Hematopoietic multipotent progenitor cell treated with erythropoietin and hydrocortisone succinate and interleukin-3 and kit ligand, for 15 days (in vitro differentiated cells): ENCODE results near the gene ZNF503.

Source experiments
- DNase-seq: peaks from one replicate; pipeline ENCODE4 v3.0.0-alpha.2; 2015; ENCODE audit warnings: low spot score

The ZNF503 gene, protein sequence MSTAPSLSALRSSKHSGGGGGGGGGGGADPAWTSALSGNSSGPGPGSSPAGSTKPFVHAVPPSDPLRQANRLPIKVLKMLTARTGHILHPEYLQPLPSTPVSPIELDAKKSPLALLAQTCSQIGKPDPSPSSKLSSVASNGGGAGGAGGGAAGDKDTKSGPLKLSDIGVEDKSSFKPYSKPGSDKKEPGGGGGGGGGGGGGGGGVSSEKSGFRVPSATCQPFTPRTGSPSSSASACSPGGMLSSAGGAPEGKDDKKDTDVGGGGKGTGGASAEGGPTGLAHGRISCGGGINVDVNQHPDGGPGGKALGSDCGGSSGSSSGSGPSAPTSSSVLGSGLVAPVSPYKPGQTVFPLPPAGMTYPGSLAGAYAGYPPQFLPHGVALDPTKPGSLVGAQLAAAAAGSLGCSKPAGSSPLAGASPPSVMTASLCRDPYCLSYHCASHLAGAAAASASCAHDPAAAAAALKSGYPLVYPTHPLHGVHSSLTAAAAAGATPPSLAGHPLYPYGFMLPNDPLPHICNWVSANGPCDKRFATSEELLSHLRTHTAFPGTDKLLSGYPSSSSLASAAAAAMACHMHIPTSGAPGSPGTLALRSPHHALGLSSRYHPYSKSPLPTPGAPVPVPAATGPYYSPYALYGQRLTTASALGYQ

DNA sequence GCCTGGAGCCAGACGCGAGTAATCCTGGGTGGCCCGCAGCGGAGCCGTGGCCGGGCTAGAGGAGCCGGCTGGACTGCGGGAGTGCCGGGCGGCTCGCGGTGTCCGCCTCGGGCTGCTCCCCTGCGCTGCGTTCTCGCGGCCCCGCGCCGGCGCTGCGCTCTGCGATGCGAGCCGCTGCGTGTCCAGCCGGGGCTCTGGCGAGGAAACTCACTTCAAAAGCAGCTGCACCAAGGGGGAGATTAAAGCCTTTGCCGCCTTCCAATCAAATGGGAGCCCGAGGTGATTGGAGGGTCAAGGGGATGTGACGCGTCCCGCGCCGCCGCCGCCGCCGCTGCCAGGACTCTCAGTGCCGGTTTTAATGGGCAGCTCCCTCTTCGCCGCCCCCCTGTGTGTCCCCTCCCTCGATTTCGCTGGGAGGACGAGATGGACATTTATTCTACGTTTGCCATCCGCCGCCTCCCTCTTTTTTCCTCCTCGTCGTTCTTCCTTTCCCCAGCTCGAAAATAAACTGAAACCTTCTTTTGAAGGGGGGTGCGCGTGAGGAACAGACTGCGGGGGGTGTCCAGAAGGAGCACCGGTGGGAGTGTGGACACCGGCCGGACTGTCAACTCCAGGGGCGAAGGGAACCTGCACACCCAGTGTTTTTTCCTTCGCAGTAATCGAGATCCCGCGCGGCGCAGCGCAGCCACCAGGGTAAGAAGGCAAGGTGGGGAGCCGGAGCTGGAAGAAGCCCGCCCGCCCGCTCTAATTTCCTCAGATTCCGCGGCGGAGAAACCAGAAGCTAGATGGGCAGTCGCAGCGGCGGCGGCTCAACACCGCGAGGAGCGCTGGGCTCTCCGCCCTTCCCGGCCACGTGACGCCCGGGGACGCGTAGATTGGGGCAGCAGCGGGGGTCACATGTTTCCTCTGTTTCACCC, at the start of gene ZNF503:
Gene ZNF503 (minus strand): TSS at position 196 of the 917 bp plus-strand sequence. CDS start 345 bp downstream, outside the sequence.
- no peak for DNase-seq

DNA sequence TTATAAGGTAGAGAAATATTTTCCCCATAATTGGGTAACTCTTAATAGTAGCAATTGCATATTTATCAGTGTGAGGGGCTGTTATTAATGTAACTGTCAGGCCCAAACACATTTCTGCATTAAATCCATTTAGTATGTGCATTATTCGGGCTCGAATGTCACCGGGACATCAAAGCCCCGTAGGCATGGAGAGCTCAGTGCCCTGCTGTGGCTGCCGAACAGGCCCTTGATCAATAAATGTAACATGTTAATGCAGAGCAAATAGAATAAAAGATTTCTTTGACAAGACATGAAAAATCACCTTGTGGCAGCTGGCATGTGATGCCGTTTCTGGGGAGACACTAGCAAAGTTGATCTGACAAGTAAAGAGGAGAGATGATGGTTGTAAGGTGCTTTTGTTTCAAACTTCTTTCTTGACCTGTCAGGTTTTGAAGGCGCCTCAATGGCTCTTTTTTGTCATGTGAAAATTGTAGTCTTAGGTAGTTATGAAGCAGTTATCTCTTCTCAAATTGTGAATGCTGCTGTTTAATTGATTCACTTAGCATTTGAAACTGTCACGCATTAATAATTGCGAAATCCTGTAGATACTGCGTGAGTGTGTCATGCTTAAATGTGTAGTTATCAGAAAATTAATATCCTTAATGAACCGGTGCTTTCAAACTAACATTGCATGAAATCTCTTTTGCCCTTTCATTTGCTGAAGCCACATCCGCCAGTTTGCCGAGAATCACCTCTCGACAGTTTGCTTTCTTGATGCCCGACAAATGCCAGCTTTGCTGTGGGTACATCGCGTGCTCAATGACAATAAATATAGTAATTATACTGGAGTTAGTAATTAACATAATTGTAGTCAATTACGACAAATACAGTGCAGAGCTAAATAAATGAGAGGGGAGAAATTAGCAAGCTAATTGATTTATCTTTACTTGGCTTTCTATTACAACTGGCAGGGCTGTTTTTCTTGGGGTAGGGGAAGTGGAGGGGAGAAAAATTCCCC, 49.4 kb upstream of the ZNF503 start:
- DNase-seq: no peak

DNA sequence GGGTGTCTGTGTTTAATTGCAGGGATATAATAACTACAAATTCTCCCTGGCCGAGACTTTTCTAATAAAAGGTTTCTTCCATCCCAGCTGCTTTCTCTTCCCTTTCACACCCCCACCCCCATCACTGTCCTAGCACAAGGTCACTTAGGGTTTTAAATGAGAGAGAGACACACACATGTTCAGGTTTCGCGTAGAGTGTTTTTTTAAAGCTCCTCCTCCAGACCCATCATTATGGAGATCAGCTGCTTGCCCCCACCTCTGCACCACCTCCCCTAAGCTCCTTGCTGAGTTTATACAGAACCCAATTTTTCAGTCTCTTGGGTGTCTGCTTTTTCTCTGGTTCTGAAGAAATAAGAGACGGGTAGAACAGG, 48.5 kb upstream of the ZNF503 start:
- no peak for DNase-seq

DNA sequence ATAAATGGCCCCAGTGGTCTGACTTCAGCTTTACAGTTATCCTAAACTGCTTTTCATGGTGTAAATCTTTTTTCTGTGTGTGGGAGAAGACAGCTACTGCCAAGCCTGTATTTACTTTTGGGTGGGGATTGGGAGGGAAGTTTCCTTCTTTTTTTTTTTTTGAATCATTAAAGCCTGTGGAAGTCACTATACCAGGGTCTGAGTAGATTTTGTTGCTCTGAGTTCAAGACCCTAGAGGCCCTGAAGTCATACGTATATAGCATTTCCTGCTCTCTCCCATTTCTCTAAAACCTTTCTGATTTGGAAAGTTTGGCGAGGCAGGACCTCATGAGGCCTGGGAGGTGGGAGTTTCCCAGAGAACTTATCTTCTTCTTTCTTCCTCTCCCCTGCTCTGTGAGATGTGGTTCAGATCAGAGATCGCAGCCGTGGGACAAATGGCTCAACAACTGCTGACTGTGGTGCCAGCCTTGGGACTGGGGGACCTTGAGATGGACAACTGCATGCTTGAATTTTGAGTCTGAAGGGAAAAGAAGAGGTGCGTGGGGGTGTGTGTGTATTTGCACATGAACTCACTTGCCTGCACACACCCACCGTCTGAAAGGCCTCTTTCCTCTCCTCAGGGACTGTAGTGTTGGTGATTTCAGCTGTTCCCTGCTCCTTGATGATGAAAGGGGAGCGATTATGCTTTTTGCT, 48.0 kb upstream of the ZNF503 start:
- no peak for DNase-seq

DNA sequence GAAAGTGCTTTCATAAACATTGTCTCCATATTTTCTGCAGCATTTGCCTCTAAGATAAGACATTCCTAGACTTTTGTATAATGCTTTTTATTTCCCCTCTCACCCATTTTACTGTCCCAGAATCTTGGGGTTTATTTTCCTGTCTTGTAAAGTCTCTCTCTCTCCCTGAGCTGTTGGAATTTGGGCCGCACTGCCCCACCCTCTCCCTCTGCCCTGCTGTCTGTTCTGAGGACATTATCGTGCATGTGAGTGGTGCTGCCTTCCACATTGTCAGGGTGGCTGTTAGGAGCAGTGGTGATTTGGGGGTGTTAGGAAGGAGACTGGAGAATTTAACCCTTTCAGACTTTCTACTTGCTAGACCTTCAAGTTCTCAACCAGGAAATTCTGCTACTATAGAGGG, 46.6 kb upstream of the ZNF503 start:
- DNase-seq: no peak

DNA sequence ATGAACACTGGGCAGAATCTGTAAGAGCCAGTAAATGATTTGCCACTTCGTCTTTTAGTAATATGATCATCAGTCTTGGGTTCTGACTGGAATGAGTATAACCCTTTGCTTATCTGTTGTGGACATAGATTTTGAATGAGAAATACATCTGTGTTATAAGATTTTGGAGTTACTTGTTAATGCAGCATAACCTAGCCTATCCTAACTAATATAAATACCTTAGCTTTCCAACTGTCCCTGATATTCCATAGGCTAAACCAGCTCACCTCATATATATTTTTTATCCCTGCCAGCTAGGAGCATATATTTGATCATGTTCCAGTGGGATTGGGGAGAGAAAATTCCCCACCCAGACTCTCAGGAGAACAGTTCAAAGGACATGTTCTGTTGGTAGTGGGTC, 44.9 kb upstream of the ZNF503 start:
- no peak for DNase-seq

DNA sequence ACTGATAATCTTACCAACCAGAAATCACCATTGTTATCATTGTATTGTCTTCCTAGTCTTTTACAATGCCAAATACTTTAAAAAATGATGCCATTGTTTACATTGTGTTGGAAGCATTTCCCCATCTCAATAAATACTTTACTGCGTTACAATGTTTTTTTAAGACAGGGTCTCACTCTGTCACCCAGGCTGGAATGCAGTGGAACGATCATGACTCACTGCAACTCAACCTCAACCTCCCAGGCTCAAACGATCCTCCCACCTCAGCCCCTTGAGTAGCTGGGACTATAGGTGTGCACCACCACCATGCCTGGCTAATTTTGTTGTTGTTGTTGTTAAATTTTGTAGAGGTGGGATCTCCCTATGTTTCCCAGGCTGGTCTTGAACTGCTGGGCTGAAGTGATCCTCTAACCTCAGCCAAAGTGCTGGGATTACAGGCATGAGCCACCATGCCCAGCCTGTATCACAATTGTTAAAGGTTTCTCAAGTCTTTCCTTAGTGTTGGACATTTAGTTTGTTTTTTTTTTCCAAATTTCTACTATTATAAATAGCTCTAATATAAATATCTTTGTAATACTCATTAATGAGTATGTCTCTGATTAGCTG, 43.3 kb upstream of the ZNF503 start:
- no peak for DNase-seq

DNA sequence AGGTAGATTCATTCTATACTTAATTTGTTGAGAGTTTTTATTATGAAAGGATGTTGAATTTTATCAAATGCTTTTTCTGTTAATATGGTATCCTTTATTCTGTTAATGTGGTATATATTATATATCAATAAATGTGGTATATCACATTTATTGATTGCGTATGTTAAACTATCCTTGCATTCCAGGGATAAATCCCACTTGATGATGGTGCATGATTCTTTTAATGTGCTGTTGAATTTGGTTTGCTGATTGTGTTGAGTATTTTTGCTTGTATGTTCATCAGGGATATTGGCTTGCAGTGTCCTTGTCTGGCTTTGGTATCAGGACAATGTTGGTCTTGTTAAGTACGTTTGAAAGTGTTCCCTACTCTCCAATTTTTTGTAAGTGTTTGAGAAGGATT, 41.8 kb upstream of the ZNF503 start:
- no peak for DNase-seq

DNA sequence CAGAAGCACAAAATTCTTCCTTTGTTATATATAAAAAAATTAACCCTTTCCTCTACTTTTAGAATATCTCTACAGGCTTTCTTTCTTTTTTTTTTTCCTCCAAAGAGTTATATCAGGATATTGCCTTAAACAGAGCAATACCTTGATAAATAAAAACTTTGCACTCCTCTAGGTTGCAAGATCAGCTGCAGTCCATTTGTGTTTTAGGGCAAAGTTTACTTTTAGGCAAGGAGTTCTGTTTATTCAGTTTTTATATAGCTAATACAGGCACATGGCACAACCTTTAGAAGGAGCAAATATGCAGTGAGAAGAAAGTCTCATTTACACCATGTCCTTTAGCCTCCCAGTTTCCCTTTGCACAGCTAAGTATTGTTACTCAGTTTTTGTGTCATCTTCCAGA, 40.1 kb upstream of the ZNF503 start:
- DNase-seq: no peak

DNA sequence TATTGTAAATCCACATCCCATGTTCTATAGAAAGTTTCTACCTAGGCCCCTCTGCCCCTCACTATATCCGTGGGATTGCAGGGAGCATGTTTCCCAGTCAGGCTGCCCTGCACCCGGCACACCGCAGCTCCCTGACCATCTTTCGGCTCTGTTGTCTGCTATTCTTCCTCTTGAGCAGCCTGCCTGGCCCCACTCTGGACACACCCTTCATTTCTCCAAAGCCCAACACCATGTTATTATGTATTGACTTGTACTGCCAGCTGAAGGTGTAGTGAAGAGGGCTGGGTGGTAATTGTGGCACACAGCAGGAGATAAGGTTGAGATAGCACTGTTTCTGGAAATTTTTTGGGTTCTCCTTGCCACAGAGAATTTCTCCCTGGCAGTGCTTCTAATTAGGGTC, 39.6 kb upstream of the ZNF503 start:
- no peak for DNase-seq

DNA sequence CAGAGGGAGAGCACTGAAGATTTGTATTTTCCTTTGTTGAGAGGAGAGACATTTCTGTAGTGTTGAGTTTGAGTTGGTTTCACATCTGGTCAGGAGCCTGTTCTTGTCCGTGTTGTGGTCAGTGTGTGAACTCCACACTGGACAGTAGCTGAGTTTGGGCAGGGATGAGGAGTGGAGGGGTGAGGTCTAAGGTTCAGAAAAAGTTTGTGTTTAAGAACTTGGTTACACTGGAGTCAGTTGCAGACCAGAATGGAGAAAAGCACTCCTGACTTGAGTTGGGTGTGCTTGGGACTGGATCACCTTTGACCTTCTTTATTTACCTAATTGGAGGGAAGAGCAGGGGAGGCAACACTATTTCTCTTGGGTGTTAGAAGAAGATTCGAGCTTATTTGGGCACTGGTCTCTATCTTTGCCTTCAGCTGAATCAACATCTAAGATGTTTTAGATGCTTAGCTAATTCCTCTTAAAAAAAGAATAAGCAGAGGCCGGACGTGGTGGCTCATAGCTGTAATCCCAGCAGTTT, 38.8 kb upstream of the ZNF503 start:
- no peak for DNase-seq

DNA sequence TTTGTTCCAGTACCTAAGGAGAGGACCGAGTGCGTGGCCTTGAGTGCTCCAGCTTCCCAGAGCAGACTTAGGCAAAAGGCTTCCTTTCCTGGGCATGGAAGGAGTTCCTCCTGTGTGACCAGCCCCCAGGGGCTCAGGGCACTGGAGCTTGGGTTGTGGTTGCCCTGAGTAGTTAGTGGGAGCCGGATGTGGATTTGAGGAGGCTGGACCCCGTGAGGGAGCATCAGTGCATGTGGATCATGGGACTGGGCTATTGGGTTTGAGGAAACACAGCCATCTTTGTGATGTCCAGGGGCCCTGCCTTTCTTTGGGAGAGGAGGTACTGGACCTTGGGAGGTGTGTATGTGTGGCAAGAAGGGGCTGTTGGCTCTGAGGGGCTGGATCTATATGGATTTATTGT, 38.2 kb upstream of the ZNF503 start:
- DNase-seq: no peak

DNA sequence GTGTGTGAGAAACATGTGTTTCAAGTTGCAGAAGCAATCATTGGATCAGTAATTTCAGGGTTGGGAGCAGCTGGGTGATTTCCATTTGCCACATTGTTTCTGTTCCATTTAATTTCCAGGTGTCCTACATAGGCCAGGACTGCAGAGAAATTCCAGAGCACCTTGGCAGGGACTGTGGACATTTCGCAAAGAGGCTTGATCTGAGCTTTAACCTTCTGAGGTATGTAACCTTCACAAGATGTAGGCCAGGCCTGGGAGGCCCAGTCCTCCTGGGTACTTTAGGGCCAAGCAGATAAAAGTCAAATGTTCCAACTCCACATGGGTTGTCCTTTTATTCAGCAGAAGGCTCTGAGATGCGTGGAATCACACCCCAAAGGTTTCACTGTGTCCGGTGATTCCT, 36.7 kb upstream of the ZNF503 start:
- no peak for DNase-seq

DNA sequence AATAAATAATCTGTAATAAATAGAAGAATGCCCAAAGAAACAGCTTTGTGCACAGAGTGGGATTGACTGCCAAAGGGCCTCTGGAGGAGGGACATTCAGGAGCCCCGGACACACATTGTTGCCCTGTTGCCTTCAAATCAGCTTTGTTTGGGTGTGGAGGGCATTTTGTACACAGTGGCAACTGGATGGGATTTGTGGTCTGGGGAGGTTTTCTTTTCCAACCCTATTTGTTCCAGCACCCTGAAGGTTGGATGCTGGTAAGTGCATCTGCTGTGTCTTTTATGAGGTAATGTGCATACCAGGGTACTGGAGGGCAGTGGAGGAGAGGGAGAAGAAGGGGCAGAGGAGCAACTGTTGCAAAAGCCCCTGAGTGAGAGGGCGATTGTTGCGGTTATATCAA, 36.1 kb upstream of the ZNF503 start:
- DNase-seq: no peak

DNA sequence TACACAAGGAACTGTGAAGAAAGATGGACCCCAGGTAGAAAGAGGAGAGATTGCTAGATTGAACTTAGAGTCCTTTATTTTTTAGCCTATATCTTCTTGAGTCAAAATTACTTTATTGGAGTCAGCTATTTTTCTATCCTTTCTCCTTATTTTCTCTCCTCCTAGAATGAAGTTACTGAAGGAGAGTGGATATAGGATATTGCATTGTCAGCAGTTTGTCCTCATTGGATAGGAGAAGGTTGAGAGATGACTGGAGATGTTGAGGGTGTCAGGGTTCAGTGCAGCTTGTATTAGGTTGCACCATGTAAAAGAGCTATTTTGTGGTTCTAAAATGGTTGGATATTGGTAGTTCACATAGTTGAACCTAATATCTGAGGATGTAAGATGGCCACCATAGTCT, 35.3 kb upstream of the ZNF503 start:
- DNase-seq: no peak

DNA sequence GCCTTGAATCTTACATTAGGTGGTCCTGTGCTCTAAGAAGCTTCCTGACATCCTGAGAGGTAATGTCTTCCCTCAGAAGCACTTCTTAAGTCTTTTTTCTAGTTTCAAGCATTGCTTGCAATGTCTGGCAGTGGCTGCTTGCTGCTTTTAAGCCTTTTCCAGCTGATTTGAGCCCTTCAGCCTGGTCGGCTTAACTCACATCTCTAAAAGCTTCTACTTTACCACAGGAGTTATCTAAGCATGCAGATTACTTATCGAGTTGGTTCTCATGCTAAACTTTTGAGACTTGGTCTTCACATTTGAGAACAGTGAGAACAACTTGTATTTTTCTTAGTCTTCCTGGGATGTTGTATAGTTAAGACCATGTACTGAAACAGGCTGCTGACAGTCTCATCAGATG, 33.7 kb upstream of the ZNF503 start:
- DNase-seq: no peak

DNA sequence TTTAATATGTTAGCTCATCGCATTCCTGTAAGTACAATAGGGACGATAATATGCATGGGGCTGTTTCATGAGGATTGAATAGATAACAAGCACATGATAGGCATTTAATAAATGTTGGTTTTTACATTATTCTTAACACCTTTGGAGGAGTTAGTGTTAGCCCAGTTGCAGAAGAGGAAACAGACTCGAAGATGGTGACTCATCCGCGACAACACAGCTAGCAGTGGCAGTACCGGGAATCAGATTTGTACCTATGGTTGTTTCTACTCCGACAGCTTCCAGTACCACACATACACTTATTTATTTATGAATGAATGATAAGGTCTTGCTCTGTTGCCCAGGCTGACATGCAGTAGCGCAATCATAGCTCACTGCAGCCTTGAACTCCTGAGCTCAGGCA, 32.7 kb upstream of the ZNF503 start:
- no peak for DNase-seq

DNA sequence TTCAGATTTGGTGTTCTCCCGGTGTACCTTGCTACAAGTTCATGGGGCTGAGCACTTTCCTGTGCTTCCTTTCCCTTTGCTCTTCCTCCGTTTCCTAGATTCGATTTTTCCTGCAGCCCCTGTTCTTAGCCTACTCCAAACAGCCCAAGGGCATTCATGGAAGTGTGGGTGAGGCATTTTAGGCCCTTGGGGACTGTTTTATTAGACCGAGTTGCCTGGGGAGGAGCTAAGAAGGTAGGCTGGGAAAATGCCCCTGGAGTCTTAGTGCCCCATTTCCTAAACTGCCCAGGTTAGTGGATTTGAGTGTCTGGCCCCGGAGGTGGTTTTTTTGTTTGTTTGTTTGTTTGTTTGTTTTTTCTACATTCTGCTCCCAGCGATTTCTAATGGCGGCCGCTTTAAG, 31.7 kb upstream of the ZNF503 start:
- DNase-seq: no peak

DNA sequence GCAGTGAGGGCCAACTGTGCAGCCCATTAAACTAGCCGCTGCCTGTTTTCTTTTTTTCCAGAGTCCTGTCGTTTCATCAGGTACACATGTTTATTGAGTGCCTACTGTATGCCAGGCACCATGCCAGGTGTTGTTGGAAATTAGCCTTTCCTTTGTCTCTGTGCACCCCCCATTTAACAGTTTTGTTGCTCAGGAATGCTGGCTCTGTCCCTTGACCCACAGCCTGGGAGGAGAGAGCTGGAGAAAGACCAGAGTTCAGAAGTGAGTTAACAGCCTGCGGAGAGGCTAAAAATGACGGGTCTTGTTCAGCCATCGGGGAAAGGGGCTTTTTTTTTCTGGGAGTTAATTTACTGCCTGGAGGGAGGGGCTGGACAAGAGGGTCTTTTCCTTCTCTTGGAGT, 31.2 kb upstream of the ZNF503 start:
- DNase-seq: no peak

DNA sequence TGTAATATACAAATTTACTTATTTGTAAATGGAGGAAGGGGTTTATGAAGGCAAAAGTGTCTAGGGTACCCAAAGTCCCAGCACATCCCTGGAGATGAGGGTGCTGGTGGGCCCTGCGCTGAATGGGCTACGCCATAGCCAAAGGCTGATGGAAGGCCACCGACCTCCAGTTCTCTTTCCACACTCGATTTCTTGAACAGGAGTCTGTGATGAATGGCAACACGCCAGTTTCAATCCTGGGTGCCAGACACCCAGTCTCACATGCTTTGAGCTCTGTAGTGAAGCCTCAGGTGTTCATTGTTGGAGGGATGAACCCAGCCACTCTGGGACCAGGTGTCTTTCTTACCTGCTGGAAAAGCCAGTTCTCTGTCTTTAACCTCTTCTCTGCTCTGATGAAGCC, 30.6 kb upstream of the ZNF503 start:
- DNase-seq: no peak
